Ammon's horn (tissue), 1 donor: ENCODE data around the gene RABGAP1.

ENCODE experiments used
- DNase-seq: peaks from one replicate; pipeline ENCODE4 v3.0.0-alpha.2; 2016; ENCODE audit warnings: low spot score

The RABGAP1 gene

GRCh38 chr9:123085916-123086315 lies 145.1 kb downstream of the RABGAP1 start:
- DNase-seq, result no peak

GRCh38 chr9:123087359-123087888 lies 146.6 kb downstream of the RABGAP1 start:
- DNase-seq, result no peak

GRCh38 chr9:123089040-123089439 lies 148.2 kb downstream of the RABGAP1 start:
- DNase-seq, result no peak

- no peak for DNase-seq
Measured at GRCh38 chr9:123089790-123090189, 149.0 kb downstream of the RABGAP1 start.

- no peak for DNase-seq
Measured at GRCh38 chr9:123090198-123090896, 149.5 kb downstream of the RABGAP1 start.

GRCh38 chr9:123090956-123091355 lies 150.1 kb downstream of the RABGAP1 start:
- no peak for DNase-seq

- no peak for DNase-seq
Measured at GRCh38 chr9:123091459-123091858, 150.6 kb downstream of the RABGAP1 start.

GRCh38 chr9:123093141-123093540 lies 152.3 kb downstream of the RABGAP1 start:
- no peak for DNase-seq

- DNase-seq, result no peak
Measured at GRCh38 chr9:123096987-123097386, 156.2 kb downstream of the RABGAP1 start.

GRCh38 chr9:123097430-123098095 lies 156.7 kb downstream of the RABGAP1 start:
- DNase-seq, result no peak

- no peak for DNase-seq
Measured at GRCh38 chr9:123098096-123098459, 157.3 kb downstream of the RABGAP1 start.

GRCh38 chr9:123099042-123099441 lies 158.2 kb downstream of the RABGAP1 start:
- DNase-seq, result peak; percentile 69

GRCh38 chr9:123099548-123099947 lies 158.7 kb downstream of the RABGAP1 start:
- no peak for DNase-seq

- no peak for DNase-seq
Measured at GRCh38 chr9:123102375-123103113, 161.7 kb downstream of the RABGAP1 start.

GRCh38 chr9:123104807-123105206 lies 164.0 kb downstream of the RABGAP1 start:
- no peak for DNase-seq

- no peak for DNase-seq
Measured at GRCh38 chr9:123105490-123105889, 164.7 kb downstream of the RABGAP1 start.

- DNase-seq, result no peak
Measured at GRCh38 chr9:123107639-123108285, 166.9 kb downstream of the RABGAP1 start.

GRCh38 chr9:123108976-123109375 lies 168.2 kb downstream of the RABGAP1 start:
- DNase-seq, result no peak

- DNase-seq, result no peak
Measured at GRCh38 chr9:123109540-123110279, 168.9 kb downstream of the RABGAP1 start.

GRCh38 chr9:123111427-123112014 lies 170.7 kb downstream of the RABGAP1 start:
- DNase-seq, result no peak
